BJ (cell line): Measurements from ENCODE around the gene CASD1. TPM values are rescaled to one million over a fixed set of nuclear protein-coding genes. Genes with fewer than 3 reads are reported as not detected.

Source experiments
- CTCF ChIA-PET: fragments of 350-600 bp; formaldehyde crosslinking; extraction: SDS; loops from one replicate; lab custom pipeline; 2021; ENCODE audit warnings: antibody characterized with exemption, inconsistent platforms; lab: Yijun Ruan, JAX
- POLR2A ChIA-PET: fragments of 300-600 bp; sonication (Branson Sonifier 250); formaldehyde crosslinking; extraction: SDS; loops from one replicate; lab custom pipeline; 2021; ENCODE audit warnings: antibody characterized with exemption; lab: Charles Lee
- DNase-seq: peaks from one replicate; pipeline ENCODE4 v3.0.0-alpha.2; 2011; ENCODE audit warnings: low read depth
- H3K27me3 ChIP-seq: 2 replicates; pipeline ENCODE4 v1.6.0; 2011; ENCODE audit warnings: low read length; ENCODE audit not compliant: control insufficient read depth, insufficient read depth
- H3K36me3 ChIP-seq: 2 replicates; pipeline ENCODE4 v1.5.1; 2011; ENCODE audit warnings: low read length; ENCODE audit not compliant: control insufficient read depth, insufficient read depth
- H3K4me3 ChIP-seq: 2 replicates; pipeline ENCODE4 v1.5.1; 2011; ENCODE audit warnings: low read depth, mild to moderate bottlenecking, control low read depth, low read length
- CTCF ChIP-seq: IDR thresholded peaks from 2 replicates; pipeline ENCODE4 v1.5.1; 2011; ENCODE audit warnings: low read depth, mild to moderate bottlenecking, control low read depth, inconsistent platforms, low read length, moderate library complexity; ENCODE audit not compliant: insufficient read depth
- polyA plus RNA-seq: library from polyadenylated mRNA; depleted of rRNA; stranded (reverse); fragments of >200 nt; gene quantifications from 2 replicates; pipeline ENCODE4 v1.2.3, GENCODE V29; 2011

The CASD1 gene
- polyA plus RNA-seq, 1 experiment, result 4.2 TPM

GRCh38 chr7:94529516-94529915 lies 19.9 kb downstream of the CASD1 start:
- Histone ChIP-seq H3K4me3 (no peak overlapping the region), H3K36me3 (peaks cover 3% of the 10 kb centered on the region; the same call in 1 of the 2 replicates), H3K27me3 (no peaks in the 10 kb centered on the region)
- no peak for DNase-seq
- POLR2A ChIA-PET, result no interaction called here
- no peak for TF ChIP-seq CTCF
- CTCF ChIA-PET, result interaction anchor here (0.6 kb wide), 1 partner anchor 12 kb away, joined by 3 read pairs; no protein-coding TSS in a partner anchor

GRCh38 chr7:94530109-94530508 lies 20.5 kb downstream of the CASD1 start:
- H3K4me3 ChIP-seq, result no peak overlapping the region
- POLR2A ChIA-PET, result no interaction called here
- CTCF ChIA-PET, result interaction anchor here (0.6 kb wide), 1 partner anchor 11 kb away, joined by 3 read pairs; no protein-coding TSS in a partner anchor
- no peak for DNase-seq
- H3K27me3 ChIP-seq, result no peaks in the 10 kb centered on the region
- peaks cover 3% of the 10 kb centered on the region; the same call in 1 of the 2 replicates for H3K36me3 ChIP-seq
- no peak for TF ChIP-seq CTCF

DNA sequence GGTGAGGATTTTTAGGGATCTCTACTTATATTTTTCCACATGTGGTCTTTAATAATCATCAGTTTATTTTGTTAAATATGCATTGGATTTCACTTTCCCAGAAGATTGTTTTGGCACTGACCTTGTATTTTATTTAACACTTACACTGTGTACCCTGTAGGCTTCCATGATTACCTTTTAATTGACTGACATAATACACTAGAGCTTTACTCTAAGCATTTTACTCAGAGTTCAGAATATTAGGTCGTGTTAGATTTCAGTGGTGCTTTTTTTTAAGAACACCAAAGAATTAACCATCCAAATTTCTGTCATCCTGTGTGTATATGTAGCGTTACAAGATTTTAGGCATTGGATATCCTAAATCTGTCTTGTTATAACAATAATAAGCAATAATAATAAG lies 23.1 kb downstream of the CASD1 start:
- Histone ChIP-seq H3K27me3 (no peaks in the 10 kb centered on the region), H3K4me3 (no peak overlapping the region), H3K36me3 (peaks cover 1% of the 10 kb centered on the region; the same call in 1 of the 2 replicates)
- no peak for TF ChIP-seq CTCF
- CTCF ChIA-PET, result interaction anchor here (1.3 kb wide), 1 partner anchor 123 kb away, joined by 3 read pairs; the partner anchor contains the start of gene SGCE
- DNase-seq, result no peak
- POLR2A ChIA-PET, result no interaction called here

DNA sequence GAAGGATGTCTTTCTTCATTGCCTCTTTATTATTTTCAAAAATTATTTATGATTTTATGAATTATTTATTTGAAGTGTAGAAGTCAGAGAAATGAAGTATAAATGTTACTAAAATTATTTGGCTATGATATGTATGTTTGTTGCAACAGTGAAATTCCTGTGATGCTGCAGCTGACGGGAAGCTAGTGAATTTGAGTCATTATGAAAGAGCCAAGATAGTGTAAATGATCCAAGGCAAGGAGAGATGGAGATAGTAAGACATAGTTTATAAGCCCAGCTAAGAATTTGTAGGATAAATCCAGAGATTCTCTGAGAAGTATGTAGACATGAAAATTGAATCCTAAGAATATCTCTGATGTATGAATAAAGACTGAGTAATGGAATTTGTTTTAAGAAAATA lies 30.8 kb downstream of the CASD1 start:
- H3K36me3 ChIP-seq, result no peaks in the 10 kb centered on the region
- CTCF ChIA-PET, result no interaction called here
- no peak for TF ChIP-seq CTCF
- no peak for DNase-seq
- POLR2A ChIA-PET, result no interaction called here
- H3K27me3 ChIP-seq, result no peaks in the 10 kb centered on the region
- no peak overlapping the region for H3K4me3 ChIP-seq

DNA sequence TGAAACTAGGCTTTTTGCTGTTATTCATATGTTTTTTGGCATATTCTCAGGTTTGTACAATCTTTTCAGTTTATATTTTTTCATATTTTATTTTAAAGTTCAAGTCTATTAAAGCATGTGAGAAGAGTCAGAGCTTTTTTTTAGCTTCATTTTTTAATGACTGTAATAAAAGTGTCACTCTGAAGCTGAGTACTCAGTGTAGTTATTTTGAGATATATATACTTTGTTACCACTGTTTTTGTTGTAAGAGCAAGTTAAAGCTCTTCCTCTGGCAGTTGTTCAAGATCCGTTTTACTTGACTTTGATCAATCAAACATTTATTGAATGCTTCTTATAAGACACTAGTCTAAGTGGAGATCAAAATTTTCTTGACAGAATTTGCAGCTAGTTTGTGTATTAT lies 37.5 kb downstream of the CASD1 start:
- Histone ChIP-seq H3K27me3 (no peaks in the 10 kb centered on the region), H3K4me3 (no peak overlapping the region), H3K36me3 (no peaks in the 10 kb centered on the region)
- DNase-seq, result peak; percentile 4
- POLR2A ChIA-PET, result no interaction called here
- CTCF ChIA-PET, result no interaction called here
- TF ChIP-seq CTCF, result no peak
